ENCODE results near the gene FAM200A.

DNA sequence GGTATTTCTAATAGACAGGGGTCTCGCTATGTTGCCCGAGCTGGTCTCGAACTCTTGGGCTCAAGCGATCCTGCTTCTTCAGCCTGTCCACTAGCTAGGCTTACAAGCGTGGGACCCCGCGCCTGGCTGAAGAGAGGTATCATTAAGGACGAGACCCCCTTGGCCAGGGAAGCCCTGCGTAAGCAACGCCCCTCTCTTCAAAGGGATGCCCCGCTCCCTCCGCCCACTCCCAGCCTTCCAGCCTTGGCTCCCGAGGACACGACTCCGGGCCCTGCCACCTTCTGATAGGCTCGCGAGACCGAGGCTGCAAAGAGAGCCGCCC is 47.7 kb downstream of the FAM200A start:
- TF ChIP-seq, protein P1, sequence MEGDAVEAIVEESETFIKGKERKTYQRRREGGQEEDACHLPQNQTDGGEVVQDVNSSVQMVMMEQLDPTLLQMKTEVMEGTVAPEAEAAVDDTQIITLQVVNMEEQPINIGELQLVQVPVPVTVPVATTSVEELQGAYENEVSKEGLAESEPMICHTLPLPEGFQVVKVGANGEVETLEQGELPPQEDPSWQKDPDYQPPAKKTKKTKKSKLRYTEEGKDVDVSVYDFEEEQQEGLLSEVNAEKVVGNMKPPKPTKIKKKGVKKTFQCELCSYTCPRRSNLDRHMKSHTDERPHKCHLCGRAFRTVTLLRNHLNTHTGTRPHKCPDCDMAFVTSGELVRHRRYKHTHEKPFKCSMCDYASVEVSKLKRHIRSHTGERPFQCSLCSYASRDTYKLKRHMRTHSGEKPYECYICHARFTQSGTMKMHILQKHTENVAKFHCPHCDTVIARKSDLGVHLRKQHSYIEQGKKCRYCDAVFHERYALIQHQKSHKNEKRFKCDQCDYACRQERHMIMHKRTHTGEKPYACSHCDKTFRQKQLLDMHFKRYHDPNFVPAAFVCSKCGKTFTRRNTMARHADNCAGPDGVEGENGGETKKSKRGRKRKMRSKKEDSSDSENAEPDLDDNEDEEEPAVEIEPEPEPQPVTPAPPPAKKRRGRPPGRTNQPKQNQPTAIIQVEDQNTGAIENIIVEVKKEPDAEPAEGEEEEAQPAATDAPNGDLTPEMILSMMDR (IDR thresholded peaks at IDR 0.05 in 4 of 5, conservative IDR thresholded peaks at IDR 0.05 in 1 of 5): no peak
- peak in 1 of 2 donors; percentile 9 for TF ChIP-seq POLR2A (IDR thresholded peaks at IDR 0.05)
